NB4 (cell line): Measurements from ENCODE around the gene CCDC88C.

Experiments
- CTCF ChIP-seq: IDR thresholded peaks from one replicate; pipeline ENCODE4 v1.5.1; 2012; ENCODE audit warnings: low read depth, low read length
- MAX ChIP-seq: IDR thresholded peaks from 2 replicates; pipeline ENCODE4 v1.6.1; 2011; ENCODE audit warnings: low read depth, low read length
- MYC ChIP-seq: IDR thresholded peaks from 2 replicates; pipeline ENCODE4 v1.6.1; 2011; ENCODE audit warnings: low read depth, low read length
- POLR2A ChIP-seq: IDR thresholded peaks from 2 replicates; pipeline ENCODE4 v1.6.1; 2011; ENCODE audit warnings: mild to moderate bottlenecking; ENCODE audit not compliant: insufficient read length; ENCODE audit errors: extremely low read depth

- TF ChIP-seq POLR2A (no peak), CTCF (no peak), MAX (no peak), MYC (no peak)
Measured at GRCh38 chr14:91420686-91421085, 3.1 kb upstream of the CCDC88C start.
